ENCODE measurements around the gene MCCC2.
"Not testable (repeated sequence)": the region's sequence is repeated elsewhere in the genome, so short reads cannot be mapped to it uniquely, and the experiment has no call there.

MCCC2 gene

DNA sequence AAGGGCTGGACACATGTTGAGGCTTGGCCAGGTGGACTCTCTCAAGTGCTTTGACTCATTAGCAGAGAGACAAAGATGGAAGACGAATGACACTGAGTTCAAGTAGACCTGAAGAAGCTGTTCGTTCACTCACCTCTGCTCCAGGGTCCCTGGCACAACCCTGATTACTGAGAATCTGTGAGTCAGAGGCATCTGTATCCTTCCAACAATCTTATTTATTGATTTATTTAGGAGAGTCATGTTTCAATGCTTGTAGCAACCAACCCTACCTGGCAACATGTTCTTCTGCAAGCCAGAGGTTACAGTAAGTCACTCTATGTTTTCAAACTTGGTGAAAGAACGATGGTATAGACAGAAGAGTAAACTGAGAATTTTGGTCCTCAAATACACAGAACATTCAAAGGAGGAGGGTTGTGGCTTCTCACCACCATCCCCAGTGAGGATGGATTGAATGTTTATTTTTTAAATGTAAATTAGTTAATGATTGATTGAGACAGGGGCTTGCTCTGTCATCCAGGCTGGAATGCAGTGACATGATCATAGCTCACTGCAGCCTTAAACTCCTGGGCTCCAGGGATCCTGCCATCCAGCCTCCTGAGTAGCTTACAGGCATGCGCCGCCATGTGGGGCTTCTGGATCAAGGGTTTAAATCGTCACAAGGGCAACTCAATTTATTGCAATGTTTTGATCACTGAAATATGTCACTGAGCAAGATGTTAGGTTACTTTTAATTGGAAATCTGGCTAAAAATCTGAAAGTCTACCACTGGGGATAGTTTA is 76.2 kb downstream of the MCCC2 start:
- DNase-seq (ENCODE audit: low spot score): no peak

DNA sequence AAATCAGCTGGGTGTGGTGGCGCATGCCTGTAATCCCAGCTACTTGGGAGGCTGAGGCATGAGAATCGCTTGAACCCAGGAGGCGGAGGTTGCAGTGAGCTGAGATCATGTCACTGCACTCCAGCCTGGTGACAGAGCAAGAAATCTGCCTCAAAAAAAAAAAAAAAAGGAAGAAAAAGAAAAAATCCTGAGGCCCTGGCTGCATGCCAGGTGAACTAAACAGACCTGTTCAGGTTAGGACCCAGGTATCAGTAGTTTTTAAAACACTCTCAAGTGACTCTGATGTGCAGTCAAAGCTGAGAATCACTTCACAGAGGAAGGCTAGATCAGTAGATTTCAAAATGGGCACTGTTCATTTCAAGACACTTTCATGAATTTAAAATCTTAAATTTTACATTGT is 77.5 kb downstream of the MCCC2 start:
- not testable (repeated sequence) for DNase-seq (ENCODE audit: low spot score)

DNA sequence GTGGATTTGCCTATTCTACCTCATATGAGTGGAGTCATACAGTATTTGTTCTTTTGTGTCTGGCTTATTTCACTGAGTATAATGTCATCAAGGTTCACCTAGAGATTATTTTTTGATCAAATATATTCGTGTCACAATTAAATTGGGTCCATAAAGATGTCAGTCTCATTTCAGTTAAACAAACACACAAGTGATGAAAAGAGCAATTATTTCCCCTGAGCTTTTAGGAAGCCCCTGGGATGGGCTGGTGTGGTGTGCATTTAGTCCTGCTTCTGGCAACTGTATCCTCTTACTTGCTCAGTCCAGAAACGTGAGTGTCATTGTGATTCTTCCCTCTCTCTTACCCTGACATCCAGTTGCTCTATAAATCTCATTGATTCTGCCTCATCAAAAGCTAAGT is 79.2 kb downstream of the MCCC2 start:
- no peak for DNase-seq (ENCODE audit: low spot score)

DNA sequence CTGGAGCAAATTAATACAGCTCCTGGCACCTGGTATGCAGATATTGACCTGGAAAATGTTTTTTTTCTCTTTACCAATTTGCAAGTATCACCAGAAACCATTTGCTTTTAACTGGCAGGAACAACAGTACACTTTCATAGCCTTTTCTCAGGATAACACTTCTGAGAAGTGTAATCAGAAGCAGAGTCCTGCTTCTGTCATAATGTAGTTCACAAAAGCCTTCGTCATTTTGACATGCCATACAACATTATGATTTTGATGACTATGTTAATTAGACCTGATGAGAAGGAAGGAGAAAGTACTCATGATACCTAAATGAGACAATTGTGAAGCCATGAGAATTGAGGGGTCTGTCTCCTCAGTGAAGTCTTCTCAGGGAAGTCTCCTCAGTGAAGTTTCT is 90.8 kb downstream of the MCCC2 start:
- DNase-seq (ENCODE audit: low spot score): no peak

DNA sequence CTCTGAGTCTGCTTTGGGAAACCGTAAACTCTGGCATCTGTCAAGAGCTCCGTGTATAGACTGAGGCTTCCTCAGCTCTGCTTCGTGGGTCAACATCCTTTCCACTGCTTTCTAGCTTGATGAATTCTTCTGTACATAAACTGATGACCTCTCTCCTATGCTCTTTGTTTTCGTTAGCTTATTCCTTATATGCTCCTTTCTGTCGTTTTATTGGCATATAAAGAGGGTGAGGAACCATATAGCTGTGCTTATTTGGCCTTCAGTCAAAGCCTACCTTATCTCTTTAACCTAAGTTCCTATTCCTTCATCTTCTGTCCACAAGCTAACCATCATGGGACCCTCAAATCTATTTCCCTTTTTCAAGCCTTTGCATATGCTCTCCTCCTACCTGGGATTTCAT is 92.6 kb downstream of the MCCC2 start:
- DNase-seq (ENCODE audit: low spot score): no peak

DNA sequence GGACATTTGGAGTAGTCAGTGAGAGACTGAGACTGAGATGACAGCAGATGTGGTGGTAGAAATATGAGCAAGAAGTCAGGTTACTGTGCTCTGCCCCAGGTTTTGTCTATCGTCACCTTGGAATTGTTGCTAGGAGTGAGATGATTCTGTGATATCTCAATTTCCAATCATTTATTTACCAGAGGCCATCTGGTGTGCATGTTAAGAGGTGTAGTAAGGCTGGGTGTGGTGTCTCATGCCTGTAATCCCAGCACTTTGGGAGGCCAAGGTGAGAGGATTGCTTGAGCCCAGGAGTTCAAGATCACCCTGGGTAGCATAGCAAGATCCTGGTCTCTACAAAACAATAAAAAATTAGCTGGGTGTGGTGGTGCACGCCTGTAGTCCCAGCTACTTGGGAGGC is 93.4 kb downstream of the MCCC2 start:
- no peak for DNase-seq (ENCODE audit: low spot score)

DNA sequence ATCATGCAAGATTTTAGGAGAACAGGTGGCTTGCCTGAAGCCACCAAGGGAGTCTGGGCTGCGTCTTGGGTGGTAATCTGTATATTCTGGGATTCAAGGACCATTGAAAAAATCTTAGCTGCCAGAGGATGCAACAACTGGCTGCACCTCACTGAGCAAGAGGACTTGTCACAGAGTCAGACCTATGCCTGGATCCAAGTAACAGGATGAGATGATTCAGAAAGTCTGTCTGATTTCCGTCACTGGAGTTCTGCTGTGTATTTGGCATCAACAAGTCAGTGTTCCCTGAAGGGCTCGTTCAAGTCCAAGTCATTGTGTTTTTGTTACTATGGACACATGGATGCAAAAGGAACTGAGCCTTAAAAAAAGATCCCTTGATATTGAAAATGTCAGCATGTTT is 94.2 kb downstream of the MCCC2 start:
- DNase-seq (ENCODE audit: low spot score): peak; percentile 11

DNA sequence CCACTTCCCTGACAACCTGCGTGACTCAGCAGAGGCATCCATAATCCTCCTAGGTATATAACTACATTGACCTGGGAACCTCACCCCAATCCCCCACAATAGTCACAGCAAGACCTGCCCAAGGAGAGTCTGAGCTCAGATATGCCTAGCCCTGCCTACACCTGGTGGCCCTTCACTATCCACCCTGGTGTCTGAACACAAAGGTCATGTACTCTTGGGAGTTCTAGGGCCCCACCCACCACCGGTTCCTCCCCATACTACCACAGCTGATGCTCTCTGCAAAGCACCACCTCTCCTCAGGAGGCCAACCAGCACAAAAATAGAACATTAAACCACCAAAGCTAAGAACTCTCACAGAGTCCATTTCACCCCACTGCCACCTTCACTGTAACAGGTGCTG is 97.2 kb downstream of the MCCC2 start:
- DNase-seq (ENCODE audit: low spot score): no peak

DNA sequence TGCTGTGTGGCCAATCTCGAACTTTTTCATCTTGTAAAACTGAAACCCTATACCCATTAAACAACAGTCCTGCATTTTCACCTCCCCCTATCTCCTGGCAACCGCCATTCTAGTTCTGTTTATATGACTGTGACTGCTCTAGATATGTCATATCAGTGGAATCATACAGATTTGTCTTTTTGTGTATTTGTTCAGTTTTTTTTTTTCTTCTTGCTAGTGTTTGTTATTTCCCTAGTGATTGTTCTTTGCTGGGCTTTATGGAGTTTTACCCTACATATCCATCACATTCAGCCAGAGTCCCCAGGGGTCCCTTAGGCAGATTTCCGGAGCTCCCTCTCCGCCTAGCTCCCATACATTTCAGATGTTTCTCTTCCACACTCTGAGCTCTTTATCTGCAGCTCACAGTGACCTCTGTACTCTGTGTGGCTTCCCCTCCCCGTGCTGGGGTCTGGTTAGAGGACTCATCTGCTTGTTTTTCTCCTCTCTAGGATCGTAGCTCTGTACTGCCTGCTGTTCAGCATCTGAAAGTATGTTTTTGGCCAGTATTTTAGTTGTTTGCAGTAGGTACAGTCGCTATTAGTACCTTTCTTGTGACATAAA is 106.8 kb downstream of the MCCC2 start:
- DNase-seq (ENCODE audit: low spot score): no peak

DNA sequence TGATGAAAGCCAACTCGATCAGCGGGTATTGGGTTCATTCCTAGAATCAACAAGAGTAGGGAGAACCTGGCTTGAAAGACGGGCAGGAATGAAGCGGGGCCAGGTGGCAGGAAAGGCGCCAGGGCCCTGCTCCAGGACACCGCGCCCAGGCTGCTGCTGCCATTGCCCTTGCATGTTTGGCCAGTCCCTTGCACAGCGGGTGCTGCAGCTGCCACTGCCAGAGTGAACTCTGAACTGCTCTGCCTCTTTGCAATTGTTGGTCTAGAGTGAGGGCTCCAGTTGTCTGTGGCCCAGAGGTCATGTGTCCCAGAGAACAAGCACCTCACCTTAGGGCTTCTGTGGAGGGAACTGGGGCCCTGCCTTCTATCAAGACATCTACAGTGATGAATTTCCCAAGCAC is 107.9 kb downstream of the MCCC2 start:
- no peak for DNase-seq (ENCODE audit: low spot score)

DNA sequence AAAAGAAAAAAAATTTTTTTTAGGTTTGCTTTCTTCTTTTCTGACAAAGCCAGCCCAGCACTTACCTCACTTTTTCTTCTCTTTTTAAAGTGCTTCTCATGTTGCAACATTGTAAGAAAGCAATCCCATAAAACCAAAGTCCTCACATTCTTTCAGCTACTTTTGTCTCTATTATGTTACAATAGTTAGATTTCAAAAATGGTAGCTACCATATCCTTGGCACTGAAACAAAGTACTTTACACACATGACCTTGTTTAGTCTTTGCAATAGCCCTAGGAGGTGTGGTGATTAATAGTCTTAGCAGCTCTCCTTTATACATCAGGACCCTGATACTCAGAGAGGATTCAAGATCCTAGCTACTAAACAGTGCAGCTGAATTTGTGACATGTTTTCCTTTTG is 108.5 kb downstream of the MCCC2 start:
- DNase-seq (ENCODE audit: low spot score): no peak

DNA sequence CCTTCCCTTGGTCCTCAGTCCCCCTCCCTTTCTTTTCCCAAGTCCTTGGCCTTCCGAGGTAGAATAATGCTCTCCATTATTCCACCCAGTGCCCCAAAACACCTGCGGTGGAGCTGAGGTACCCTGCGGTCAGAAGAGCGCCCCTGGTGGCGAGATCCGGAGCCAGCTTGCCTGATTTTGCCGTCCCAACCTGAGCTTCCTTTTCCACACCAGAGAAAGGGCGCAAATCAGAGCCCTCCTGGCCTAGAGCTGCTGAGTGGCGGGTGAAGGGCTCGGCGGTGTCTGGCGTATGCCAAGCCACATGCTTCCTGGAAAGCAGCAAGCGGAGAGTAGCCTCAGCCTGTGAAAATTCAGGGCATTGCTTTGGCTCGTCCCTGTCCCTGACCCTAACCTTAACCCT is 110.8 kb downstream of the MCCC2 start:
- DNase-seq (ENCODE audit: low spot score): no peak

DNA sequence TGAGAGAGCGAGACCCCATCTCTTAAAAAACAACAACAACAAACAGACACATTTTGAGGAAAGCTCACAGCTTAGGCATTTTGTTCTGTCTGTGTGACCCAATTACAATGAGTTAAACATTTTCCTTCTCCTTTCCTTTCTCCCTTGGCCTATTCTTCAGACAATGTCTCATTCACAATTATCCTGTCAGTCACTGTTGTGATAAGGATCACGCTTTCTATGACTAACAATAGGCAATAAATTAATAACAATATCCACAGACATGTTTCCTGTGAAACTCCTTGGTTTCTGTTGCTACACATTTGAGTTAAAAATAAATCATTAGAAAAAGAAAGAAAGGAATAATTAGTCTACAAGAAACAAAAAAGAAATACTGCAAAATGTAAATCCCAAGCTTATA is 112.1 kb downstream of the MCCC2 start:
- DNase-seq (ENCODE audit: low spot score): no peak

DNA sequence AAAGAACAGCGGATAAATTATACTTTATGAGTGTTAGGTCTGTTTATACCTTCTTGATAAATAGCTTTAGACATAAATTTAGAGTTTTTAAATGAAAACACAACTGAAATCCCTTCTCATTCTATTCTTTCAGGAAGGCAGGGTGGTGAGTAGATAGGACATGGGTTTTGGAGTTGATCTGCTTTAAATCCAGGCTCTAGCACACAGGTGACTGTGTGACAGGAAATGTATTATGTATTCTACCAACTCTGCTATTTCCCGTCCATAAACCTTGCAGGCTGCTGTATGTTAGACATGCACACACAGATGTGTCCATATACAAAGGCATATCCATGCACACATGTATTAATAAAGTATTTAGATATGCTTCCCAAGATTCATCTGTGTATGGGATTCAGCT is 112.6 kb downstream of the MCCC2 start:
- DNase-seq (ENCODE audit: low spot score): no peak

DNA sequence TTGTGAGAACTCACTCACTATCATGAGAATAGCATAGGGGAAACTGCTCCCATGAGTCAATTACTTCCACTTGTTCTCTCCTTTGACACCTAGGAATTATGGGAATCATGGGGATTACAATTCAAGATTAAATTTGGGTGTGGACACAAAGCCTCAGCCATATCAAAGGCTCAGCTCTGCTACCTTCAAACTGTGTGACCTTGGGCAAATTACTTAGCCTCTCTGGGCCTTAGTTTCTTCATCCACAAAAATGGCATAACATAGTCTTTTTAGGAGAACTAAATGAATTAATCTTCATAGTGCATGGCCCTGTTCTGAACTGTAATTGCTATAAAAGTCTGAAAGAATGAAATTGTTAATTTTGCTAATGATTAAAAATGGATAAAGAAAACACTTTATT is 113.7 kb downstream of the MCCC2 start:
- DNase-seq (ENCODE audit: low spot score): no peak

DNA sequence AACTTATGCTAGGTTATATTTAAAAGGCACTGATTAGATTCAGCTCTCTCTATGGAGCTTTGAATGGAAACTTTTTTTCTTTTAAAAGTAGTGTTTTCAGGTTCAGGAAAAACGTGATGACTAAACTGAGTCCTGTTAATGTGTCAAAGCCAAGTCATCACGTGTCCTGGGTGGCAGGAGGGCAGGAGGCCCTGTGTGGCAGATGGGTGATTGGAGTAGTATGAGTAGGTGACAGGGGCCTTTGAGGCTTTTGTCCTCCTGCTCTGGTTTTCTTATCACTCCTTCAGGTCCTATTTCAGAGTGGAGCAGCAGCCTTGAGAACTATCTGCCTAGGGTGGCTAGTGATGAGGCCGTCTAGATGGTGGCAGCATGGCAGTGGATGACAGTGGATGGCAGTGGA is 114.3 kb downstream of the MCCC2 start:
- DNase-seq (ENCODE audit: low spot score): peak; percentile 16

DNA sequence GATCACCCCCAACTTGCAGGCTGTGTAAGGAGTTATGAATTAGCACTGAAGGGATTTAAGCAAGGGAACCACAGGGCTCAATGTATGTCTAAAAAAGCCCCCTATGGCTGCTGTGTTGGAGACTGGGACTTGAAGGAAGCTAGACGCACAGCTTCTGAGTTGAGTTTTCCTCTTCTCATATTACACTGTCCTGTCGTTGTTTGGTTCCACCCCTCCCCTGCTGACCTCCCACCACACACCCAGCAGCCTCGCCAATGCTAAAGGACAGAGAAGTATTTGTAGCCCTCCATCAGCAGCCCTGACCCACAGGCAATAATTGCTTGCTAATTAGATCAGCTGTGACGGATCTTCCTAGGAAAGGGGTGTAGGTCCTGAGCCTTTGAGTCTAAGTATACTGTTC is 116.8 kb downstream of the MCCC2 start:
- no peak for DNase-seq (ENCODE audit: low spot score)

DNA sequence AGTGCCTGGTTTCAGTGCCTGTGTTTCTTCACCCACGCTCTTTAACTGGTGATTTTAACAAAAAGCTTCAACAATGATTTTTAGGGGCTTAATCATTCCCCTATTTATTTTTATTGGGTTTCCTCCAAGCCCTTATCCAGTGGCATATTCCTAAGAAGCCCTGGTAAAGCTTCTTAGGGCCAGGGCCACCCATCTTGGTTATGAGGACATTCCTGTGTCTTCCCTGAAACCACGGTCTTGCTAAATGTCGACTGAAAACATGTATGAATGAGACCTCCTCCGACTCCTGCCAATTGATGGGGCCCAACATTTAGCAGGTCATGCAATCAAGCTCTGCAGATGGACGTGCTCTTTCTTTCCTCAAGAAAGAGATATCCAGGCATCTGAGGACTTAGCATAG is 118.3 kb downstream of the MCCC2 start:
- DNase-seq (ENCODE audit: low spot score): no peak

DNA sequence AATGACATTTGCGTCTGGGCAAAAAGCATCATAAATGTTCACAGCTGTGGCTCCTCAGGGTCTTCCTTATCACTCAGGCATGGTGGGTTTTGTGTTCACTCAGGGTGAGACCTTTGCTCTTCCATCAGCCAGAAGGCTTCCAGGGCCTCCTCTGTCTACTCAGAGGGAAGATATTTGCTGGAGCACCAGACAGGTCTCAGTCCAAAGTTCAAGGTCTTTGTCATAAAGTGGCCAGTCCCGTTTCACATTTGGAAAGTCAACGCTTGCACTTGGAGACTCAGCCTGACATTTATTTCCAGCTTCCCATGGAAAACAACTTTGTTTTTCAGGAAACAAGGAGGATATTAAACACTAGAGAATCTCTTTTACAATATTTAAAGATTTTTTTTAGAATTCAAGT is 119.8 kb downstream of the MCCC2 start:
- no peak for DNase-seq (ENCODE audit: low spot score)

Data from RKO (cell line).